H1 (cell line): ENCODE measurements around the gene RMC1.

Experiments used
- CEBPB ChIP-seq: IDR thresholded peaks from 2 replicates; pipeline ENCODE4 v1.6.1; 2012; ENCODE audit warnings: low read depth, low read length
- CREB1 ChIP-seq: IDR thresholded peaks from 2 replicates; pipeline ENCODE4 v1.6.1; 2012; ENCODE audit warnings: inconsistent platforms
- FOSL1 ChIP-seq: IDR thresholded peaks from 2 replicates; pipeline ENCODE4 v1.6.1; 2011; ENCODE audit warnings: mild to moderate bottlenecking, low read depth, low read length, moderate library complexity; ENCODE audit not compliant: insufficient read depth
- GABPA ChIP-seq: IDR thresholded peaks from 2 replicates; pipeline ENCODE4 v1.6.1; 2011; ENCODE audit warnings: mild to moderate bottlenecking, low read length, moderate library complexity, borderline replicate concordance; ENCODE audit not compliant: insufficient read depth
- POLR2A ChIP-seq, 2 experiments: IDR thresholded peaks; 1 replicate in 1 of 2; 2 replicates in 1 of 2; pipeline ENCODE4 v1.6.1; 2011; ENCODE audit warnings: low read depth in 2 of 2, low read length in 2 of 2, mild to moderate bottlenecking in 2 of 2; ENCODE audit errors: control extremely low read depth in 1 of 2
- POLR2AphosphoS5 ChIP-seq: IDR thresholded peaks from 2 replicates; pipeline ENCODE4 v1.6.1; 2011; ENCODE audit warnings: low read depth, low read length
- RFX5 ChIP-seq: IDR thresholded peaks from 2 replicates; pipeline ENCODE4 v1.6.1; 2011; ENCODE audit warnings: low read depth, low read length, improper control_type of control experiment, borderline replicate concordance
- RXRA ChIP-seq: IDR thresholded peaks from 2 replicates; pipeline ENCODE4 v1.6.1; 2011; ENCODE audit warnings: low read depth, mild to moderate bottlenecking, low read length, moderate library complexity; ENCODE audit not compliant: insufficient read depth
- TAF1 ChIP-seq: IDR thresholded peaks from 2 replicates; pipeline ENCODE4 v1.6.1; 2011; ENCODE audit warnings: mild to moderate bottlenecking, low read depth, low read length
- TF ChIP-seq, protein P1 (sequence below), 3 experiments: IDR thresholded peaks; 1 replicate in 2 of 3; 2 replicates in 1 of 3; pipeline versions ENCODE4 v1.5.1 to v1.6.1; 2011; ENCODE audit warnings: low read length in 3 of 3, mild to moderate bottlenecking in 3 of 3, inconsistent platforms in 2 of 3, low read depth in 1 of 3, moderate library complexity in 1 of 3; ENCODE audit not compliant: insufficient read depth in 1 of 3; ENCODE audit errors: control extremely low read depth in 1 of 3
- TF ChIP-seq, protein P2 (sequence below): IDR thresholded peaks from 2 replicates; pipeline ENCODE4 v1.6.1; 2011; ENCODE audit warnings: low read depth, mild to moderate bottlenecking, low read length; ENCODE audit not compliant: insufficient read depth
- TF ChIP-seq, protein P3 (sequence below): IDR thresholded peaks from 2 replicates; pipeline ENCODE4 v1.6.1; 2012; ENCODE audit warnings: inconsistent platforms

DNA sequence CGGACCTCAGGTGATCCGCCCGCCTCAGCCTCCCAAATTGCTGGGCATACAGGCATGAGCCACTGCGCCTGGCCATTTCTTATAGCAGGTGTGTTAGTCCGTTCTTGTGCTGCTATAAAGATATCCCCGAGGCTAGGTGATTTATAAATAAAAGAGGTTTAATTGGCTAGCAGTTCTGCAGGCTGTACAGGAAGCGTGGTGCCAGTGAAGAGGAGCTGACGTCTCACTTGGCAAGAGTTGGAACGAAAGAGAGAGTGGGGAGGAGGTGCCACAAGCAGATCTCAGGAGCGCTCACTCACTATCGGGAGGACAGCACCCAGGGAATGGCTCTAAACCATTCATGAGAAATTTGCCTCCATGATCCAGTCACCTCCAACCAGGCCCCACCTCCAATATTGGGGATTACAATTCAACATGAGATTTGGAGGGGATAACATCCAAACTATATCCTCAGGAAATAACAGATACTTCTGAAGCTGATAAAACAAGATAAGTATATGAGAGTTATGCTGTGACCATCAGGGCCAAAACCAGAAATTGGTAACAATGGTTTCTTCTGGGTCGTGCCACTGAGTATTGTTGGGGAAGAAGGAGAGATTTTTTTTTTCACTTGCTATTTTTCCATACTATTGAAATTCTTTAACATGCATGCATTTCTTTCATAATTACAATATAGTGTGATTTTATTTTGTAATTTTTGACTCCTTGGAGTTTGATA is 7.4 kb upstream of the RMC1 start:
- TF ChIP-seq CEBPB (no peak), RXRA (no peak), POLR2AphosphoS5 (no peak), GABPA (no peak), TAF1 (no peak), RFX5 (no peak), FOSL1 (no peak), POLR2A (IDR thresholded peaks at IDR 0.05; ENCODE audit: control extremely low read depth in 1 of 2, low read depth in 2 of 2, low read length in 2 of 2) (no peak), CREB1 (no peak)
- TF ChIP-seq, protein P1, sequence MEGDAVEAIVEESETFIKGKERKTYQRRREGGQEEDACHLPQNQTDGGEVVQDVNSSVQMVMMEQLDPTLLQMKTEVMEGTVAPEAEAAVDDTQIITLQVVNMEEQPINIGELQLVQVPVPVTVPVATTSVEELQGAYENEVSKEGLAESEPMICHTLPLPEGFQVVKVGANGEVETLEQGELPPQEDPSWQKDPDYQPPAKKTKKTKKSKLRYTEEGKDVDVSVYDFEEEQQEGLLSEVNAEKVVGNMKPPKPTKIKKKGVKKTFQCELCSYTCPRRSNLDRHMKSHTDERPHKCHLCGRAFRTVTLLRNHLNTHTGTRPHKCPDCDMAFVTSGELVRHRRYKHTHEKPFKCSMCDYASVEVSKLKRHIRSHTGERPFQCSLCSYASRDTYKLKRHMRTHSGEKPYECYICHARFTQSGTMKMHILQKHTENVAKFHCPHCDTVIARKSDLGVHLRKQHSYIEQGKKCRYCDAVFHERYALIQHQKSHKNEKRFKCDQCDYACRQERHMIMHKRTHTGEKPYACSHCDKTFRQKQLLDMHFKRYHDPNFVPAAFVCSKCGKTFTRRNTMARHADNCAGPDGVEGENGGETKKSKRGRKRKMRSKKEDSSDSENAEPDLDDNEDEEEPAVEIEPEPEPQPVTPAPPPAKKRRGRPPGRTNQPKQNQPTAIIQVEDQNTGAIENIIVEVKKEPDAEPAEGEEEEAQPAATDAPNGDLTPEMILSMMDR (IDR thresholded peaks at IDR 0.05; ENCODE audit: control extremely low read depth in 1 of 3, insufficient read depth in 1 of 3, low read depth in 1 of 3, low read length in 3 of 3), result no peak
- TF ChIP-seq, protein P2, sequence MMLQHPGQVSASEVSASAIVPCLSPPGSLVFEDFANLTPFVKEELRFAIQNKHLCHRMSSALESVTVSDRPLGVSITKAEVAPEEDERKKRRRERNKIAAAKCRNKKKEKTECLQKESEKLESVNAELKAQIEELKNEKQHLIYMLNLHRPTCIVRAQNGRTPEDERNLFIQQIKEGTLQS, result no peak
- TF ChIP-seq, protein P3, sequence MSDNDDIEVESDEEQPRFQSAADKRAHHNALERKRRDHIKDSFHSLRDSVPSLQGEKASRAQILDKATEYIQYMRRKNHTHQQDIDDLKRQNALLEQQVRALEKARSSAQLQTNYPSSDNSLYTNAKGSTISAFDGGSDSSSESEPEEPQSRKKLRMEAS, result no peak
